Measurements from ENCODE around the gene CLEC9A.

The CLEC9A gene

DNA sequence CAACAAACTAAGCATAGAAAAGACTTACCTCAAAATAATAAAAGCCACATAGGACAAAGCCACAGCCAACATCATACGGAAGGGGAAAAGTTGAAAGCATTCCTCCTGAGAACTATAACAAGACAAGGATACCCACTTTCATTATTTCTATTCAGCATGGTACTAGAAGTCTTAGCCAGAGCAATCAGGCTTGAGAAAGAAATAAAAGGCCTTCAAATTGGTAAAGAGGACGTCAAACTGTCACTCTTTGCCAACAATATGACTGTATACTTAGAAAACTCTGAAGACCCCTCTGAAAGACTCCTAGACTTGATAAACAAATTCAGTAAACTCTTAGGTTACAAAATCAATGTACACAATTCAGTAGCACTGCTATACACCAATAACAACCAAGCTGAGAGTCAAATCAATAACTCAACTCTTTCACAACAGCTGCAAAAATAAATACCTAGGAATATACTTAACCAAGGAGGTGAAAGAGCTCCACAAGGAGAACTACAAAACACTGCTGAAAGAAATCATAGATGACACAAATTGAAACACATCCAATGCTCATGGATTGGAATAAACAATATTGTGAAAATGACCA is 79.9 kb downstream of the CLEC9A start:
- no peak for DNase-seq (ENCODE audit: extremely low spot score)
- POLR2A ChIA-PET, result no interaction called here

DNA sequence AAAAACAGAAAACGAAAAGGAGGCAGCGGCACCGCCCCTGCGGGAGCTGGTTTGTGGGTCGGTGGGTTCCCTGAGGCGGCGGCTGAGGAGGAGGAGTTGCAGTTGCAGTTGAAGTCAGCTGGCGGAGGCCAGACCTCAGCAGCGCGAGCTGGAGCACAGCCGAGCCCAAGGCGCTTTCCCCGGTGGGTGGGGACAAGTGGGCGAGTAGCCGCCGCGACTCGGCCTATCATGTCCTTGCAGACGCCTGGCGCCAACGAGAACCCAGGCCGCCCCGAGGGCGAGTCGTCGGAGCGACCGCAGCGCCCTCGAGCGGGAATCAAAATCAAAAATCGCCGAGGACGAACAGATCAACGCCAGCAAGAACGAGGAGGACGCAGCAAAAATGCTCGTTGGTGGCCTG is 81.0 kb downstream of the CLEC9A start:
- no peak for DNase-seq (ENCODE audit: extremely low spot score)
- POLR2A ChIA-PET, result no interaction called here
- CTCF ChIA-PET, result no interaction called here
- TF ChIP-seq, protein P1, sequence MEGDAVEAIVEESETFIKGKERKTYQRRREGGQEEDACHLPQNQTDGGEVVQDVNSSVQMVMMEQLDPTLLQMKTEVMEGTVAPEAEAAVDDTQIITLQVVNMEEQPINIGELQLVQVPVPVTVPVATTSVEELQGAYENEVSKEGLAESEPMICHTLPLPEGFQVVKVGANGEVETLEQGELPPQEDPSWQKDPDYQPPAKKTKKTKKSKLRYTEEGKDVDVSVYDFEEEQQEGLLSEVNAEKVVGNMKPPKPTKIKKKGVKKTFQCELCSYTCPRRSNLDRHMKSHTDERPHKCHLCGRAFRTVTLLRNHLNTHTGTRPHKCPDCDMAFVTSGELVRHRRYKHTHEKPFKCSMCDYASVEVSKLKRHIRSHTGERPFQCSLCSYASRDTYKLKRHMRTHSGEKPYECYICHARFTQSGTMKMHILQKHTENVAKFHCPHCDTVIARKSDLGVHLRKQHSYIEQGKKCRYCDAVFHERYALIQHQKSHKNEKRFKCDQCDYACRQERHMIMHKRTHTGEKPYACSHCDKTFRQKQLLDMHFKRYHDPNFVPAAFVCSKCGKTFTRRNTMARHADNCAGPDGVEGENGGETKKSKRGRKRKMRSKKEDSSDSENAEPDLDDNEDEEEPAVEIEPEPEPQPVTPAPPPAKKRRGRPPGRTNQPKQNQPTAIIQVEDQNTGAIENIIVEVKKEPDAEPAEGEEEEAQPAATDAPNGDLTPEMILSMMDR (IDR thresholded peaks at IDR 0.05; ENCODE audit: control extremely low read depth, extremely low read depth, low read depth, missing control alignments), result no peak

More for the DNA sequence above, 79.9 kb downstream of the CLEC9A start:
- CTCF ChIA-PET, result no interaction called here
- TF ChIP-seq, protein P1 (IDR thresholded peaks at IDR 0.05; ENCODE audit: control extremely low read depth, extremely low read depth, low read depth, missing control alignments), result no peak

DNA sequence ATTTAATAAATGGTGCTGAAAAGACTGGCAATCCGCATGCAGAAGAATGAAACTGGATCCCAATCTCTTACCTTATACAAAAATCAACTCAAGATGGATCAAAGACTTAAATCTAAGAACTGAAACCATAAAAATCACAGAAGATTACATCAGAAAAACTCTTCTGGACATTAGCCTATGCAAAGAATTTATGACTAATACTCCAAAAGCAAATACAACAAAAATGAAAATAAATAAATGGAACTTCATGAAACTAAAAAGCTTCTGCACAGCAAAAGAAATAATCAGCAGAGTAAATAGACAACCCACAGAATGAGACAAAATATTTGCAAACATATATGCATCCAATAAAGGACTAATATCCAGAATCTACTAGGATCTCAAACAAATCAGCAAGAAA is 82.6 kb downstream of the CLEC9A start:
- ChIA-PET POLR2A (no interaction called here), CTCF (no interaction called here)
- TF ChIP-seq, protein P1 (IDR thresholded peaks at IDR 0.05; ENCODE audit: control extremely low read depth, extremely low read depth, low read depth, missing control alignments), result no peak
- DNase-seq (ENCODE audit: extremely low spot score), result no peak

DNA sequence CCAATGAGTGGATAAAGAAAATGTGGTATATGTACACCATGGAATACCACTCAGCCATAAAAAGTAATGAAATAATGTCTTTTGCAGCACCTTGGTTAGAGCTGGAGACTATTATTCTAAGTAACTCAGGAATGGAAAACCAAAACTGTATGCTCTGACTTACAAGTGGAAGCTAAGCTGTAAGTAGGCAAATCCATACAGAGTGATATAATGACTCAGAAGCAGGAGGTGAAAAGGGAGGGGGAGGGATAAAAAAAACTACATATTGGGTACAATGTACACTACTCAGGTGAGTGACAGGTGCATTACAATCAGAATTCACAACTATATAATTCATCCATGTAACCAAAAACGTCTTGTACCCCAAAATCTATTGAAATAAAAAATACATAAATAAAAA is 83.4 kb downstream of the CLEC9A start:
- no peak for DNase-seq (ENCODE audit: extremely low spot score)
- TF ChIP-seq, protein P1 (IDR thresholded peaks at IDR 0.05; ENCODE audit: control extremely low read depth, extremely low read depth, low read depth, missing control alignments), result no peak
- CTCF ChIA-PET, result no interaction called here
- POLR2A ChIA-PET, result no interaction called here

DNA sequence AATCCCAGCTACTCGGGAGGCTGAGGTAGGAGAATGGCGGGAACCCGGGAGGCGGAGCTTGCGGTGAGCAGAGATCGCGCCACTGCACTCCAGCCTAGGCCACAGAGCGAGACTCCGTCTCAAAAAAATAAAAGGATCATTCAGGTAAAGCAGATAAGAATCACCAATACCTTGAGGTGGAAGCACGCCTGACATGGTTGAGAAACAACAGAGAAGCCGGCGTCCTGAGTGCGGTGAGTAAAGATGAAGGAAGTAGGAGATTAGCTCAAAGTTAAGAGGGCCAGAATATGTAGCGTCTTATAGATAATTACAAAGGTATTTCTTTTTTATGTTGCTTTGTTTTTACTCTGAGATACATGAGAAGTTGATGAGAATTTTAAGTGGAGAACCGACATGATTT is 84.8 kb downstream of the CLEC9A start:
- DNase-seq (ENCODE audit: extremely low spot score), result no peak
- ChIA-PET POLR2A (no interaction called here), CTCF (interaction anchor here (1.1 kb wide), 1 partner anchor 73 kb away, joined by 4 read pairs; no protein-coding TSS in a partner anchor)
- TF ChIP-seq, protein P1 (IDR thresholded peaks at IDR 0.05; ENCODE audit: control extremely low read depth, extremely low read depth, low read depth, missing control alignments), result no peak

Measured in GM10248 (cell line).